K562 (cell line): ENCODE results near the gene GGT1.

Experiments used
- EP300 ChIP-seq: IDR thresholded peaks from 2 replicates; pipeline ENCODE4 v1.6.1; 2012; ENCODE audit warnings: low read length, improper control_type of control experiment
- POLR2A ChIP-seq: fragments of 450-650 bp; conservative IDR thresholded peaks from 2 replicates; pipeline ENCODE4 v1.6.1; 2016
- ZNF174 ChIP-seq: fragments of 250-450 bp; sonication (Bioruptor Pico); IDR thresholded peaks from 2 replicates; pipeline ENCODE4 v1.4.0; 2020; ENCODE audit warnings: mild to moderate bottlenecking

DNA sequence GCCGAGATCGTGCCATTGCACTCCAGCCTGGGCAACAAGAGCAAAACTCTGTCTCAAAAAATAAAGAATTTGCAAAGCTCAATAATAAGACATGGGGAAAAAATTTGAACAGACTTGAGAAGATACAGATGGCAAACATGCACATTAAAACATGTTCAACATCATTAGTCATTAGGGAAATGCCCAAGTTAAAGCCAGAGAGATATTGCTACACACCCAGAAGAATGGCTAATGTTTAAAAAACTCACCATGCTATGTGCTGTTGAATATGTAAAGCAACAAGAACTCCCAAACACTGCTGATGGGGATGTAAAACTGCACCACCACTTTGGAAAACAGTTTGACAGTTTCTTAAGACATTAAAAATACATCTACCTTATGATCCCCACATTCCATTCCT is 22.7 kb upstream of the GGT1 start:
- no peak for TF ChIP-seq ZNF174 (CRISPR knock-in tag)
- TF ChIP-seq POLR2A, result no peak
- TF ChIP-seq EP300, result no peak
